GM21390 (cell line): ENCODE results near the gene IFITM2.
"Not testable (repeated sequence)": the region's sequence is repeated elsewhere in the genome, so short reads cannot be mapped to it uniquely, and the experiment has no call there.

Experiments
- ATAC-seq: cut with Tn5 transposase; IDR thresholded peaks from one replicate; pipeline ENCODE4 v1.9.1; 2021; ENCODE audit not compliant: unreplicated experiment

The IFITM2 gene

GRCh38 chr11:324593-325517, 17.2 kb downstream of the IFITM2 start:
- not testable (repeated sequence) for ATAC-seq

GRCh38 chr11:325796-326591, 18.4 kb downstream of the IFITM2 start:
- ATAC-seq, result no peak

DNA sequence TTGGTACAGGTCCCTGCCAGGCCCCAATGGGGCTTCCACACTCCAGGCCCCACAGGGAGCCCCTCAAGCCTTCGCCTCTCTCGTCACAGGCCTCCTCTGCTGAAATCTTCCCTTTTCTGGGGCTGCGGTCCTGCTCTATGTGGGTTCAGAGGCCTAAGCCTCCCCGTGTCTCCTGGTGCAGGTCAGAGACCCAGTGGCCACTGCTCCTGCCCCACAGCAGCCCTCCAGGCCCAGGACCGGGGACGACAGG, 18.9 kb downstream of the IFITM2 start:
- no peak for ATAC-seq

DNA sequence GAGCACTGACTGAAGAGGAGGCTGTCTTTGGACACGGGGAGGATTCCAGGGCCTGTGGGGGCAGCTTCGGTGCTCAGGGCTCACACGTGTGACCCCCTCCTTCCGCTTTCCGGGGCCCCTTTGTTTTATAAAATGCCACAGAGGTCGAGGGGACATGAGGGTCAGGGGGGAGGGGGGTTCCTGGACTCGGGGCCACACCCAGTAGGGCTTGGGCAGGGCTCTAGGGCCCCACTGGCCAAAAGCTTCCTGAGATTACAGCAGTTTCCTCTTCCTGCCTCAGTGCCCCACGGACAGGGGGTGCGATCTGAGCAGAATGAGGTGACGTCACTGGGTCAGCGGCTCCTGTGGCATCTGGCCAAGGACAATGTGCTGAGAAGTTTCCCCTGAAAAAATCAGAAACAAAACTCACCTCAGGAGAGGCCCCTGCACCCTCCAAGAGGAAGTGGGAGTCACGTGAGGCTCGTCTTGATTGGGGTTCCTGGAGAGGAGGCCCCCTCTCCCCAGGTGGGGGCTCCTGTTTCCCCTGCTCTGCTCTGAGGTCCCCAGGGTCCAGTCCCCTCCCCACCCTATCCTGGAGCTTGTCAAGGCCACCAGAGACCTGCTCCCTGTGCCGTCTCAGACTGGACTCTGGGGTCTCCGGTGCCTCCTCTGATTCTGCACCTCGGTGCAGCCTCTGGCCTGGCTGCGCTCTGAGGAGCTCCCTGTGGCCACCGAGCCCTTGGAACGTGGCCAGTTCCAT, 19.4 kb downstream of the IFITM2 start:
- peak; percentile 63 for ATAC-seq

GRCh38 chr11:327581-327923, 19.9 kb downstream of the IFITM2 start:
- ATAC-seq, result no peak

GRCh38 chr11:328012-328411, 20.4 kb downstream of the IFITM2 start:
- ATAC-seq, result no peak

DNA sequence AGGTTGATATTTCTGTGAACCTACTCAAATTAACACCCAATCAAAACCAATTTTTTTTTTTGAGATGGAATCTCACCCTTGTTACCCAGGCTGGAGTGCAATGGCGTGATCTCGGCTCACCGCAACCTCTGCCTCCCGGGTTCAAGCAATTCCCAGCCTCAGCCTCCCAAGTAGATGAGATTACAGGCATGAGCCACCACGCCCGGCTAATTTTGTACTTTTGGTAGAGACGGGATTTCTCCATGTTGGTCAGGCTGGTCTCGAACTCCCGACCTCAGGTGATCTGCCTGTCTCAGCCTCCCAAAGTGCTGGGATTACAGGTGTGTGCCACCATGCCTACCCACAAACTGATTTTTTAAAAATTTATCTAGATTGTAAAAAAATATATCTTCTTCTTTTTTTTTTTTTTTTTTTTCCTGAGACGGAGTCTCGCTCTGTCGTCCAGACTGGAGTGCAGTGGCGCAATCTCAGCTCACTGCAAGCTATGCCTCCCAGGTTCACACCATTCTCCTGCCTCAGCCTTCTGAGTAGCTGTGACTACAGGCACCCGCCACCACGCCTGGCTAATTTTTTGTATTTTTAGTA, 21.0 kb downstream of the IFITM2 start:
- not testable (repeated sequence) for ATAC-seq

GRCh38 chr11:329886-330253, 22.3 kb downstream of the IFITM2 start:
- no peak for ATAC-seq

DNA sequence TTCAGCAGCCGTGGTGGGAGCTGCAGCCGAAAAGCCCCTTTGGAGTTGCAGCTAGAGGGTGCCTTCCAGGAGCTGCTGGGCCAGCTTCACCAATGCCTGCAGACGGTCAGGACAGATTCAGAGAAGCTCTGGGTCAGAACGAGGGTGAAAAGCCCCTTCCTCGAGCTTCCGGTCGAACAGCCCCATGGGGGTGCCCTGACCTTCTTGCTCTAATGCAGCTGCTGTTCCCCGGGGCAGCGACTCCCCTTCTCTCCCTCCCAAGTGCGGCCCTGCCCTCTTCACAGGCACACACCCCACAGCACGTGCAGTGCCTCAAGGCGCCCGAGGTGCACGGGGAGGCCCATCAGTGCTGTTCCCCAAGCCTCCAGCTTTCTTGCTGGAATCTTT, 22.7 kb downstream of the IFITM2 start:
- no peak for ATAC-seq

- no peak for ATAC-seq
These were observed 23.2 kb downstream of the IFITM2 start for GRCh38 chr11:330694-331357.

DNA sequence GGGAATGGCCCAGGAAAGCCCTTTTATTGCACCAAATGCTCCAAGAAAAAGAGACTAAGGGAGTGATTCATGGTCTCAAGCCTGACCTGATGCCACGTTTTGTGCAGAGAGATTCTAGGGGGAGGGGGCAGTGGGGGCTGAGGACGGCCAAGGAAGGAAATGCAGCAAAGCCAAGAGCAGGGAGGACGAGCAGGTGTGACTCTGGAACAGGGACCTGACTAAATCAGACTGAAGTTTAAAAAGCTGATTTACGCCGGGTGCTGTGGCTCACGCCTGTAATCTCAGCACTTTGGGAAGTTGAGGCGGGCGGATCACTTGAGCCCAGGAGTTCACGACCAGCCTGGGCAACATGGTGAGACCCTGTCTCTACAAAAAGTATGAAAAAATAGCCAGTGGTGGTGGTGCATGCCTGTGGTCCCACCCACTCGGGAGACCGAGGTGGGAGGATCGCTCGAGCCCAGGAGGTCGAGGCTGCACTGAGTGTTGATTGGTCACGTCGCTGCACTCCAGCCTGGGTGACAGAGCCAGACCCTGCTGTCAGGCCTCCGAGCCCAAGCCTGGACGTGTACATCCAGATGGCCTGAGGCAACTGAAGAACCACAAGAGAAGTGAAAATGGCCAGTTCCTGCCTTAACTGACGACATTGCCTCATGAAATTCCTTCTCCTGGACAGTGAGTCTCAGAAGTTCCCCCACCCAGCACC, 23.9 kb downstream of the IFITM2 start:
- ATAC-seq, result no peak

DNA sequence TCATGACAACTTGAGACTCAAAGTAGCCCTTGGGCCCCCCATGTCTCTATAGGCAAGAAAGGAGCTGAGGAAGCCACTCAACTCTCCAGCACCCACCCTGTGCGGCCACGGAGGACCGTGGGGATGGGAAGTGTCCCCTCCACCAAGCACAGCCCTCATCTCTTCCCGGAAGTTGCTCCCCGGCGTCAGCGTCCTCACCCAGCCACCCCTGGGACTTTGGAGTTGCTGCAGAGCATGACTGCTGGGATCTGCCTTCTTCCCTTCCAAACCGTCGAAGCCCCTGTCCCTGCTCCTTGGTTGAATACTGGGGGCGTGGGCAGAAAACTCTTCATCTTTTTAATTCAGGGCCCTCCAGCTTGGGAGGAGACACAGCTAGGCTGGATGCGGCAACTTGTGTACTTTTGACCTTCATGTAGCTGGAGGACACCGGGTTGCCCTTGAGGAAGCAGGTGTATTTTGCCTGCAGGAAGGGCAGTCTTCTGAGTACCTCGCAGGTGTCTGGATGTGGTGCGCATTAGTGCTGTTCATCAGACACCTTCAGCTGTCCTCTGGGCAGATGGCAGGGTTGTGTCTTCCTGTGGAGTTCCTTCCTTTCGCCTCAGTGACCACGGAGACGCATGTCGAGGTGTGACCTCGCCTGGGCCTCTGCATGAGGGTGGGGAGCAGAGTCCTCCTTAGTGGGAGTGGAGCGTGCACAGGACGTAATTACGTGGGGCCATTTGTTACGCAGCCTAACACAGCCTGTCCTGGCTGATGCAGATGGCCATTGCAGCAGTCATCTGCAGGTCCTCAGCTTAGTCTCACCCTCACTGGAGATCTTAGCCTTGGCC, 25.2 kb downstream of the IFITM2 start:
- no peak for ATAC-seq

- ATAC-seq, result not testable (repeated sequence)
These were observed 26.1 kb downstream of the IFITM2 start for GRCh38 chr11:333616-334263.

- ATAC-seq, result no peak
These were observed 26.8 kb downstream of the IFITM2 start for GRCh38 chr11:334264-334994.

- ATAC-seq, result no peak
These were observed 28.4 kb downstream of the IFITM2 start for GRCh38 chr11:335779-336658.

- ATAC-seq, result no peak
These were observed 29.1 kb downstream of the IFITM2 start for GRCh38 chr11:336659-337198.

DNA sequence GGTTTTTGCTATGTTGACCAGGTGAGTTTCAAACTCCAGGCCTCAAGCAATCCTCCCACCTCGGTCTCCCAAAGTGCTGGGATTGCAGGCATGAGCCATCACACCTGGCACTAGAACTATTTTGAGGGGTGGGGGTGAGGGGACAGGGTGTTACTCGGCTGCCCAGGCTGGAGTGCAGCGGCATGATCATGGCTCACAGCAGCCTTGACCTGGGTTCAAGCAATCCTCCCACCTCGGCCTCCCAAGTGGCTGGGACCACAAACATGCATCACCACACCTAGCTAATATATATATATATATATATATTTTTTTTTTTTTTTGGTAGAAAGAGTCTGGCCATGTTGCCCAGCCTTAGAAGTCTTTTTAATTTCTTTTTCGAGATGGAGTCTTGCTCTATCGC, 30.1 kb downstream of the IFITM2 start:
- ATAC-seq, result no peak
